DOHH2 (cell line): ENCODE measurements around the gene NDUFA13.

Experiments
- EZH2phosphoT487 ChIP-seq: fragments of 200-600 bp; sonication (generic); IDR thresholded peaks from 2 replicates; pipeline ENCODE4 v1.6.1; 2017; ENCODE audit warnings: borderline replicate concordance, mild to moderate bottlenecking, antibody characterized with exemption, low read length, moderate library complexity, mixed read lengths
- TF ChIP-seq, protein P1 (sequence below): fragments of 200-600 bp; sonication (generic); IDR thresholded peaks from one replicate; pipeline ENCODE4 v1.5.1; 2014; ENCODE audit warnings: antibody characterized with exemption, mild to moderate bottlenecking, low read depth, low read length; ENCODE audit not compliant: poor library complexity, severe bottlenecking

DNA sequence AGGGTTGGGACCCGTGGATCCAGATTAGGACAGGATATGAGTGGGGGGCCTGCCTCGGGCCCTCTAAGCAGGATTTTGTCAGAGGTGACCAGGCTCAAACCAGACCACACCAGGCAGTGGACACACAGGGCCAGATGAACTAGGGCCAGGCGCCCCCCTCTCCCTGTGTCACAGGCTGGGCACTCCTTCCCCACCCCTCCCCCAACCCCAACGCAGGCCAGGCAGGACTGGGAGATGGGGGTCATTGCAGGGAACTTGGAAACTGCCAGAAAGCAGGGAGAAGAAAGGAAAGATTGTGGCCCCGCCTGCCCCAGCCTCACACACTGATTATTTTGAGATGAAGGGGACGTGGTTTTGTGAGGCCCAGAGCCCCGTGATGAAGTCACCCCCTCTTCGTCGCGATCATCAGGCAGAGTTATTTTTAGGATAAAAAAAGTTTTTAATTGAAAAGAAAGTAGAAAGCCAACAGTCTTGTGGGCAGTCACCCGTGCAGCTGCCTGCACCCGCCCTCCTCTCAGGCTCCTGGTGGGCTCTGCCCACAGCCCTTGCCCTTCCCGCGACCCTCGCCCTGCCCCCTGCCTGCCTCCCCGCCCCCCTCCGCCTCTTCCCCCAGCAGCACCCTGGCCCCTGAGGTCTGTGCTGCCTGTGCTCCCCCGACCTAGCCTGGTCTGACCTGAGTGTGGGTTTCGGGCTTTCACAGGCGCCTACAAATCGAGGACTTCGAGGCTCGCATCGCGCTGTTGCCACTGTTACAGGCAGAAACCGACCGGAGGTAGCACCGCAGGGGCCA lies 10.8 kb downstream of the NDUFA13 start:
- TF ChIP-seq, protein P1, sequence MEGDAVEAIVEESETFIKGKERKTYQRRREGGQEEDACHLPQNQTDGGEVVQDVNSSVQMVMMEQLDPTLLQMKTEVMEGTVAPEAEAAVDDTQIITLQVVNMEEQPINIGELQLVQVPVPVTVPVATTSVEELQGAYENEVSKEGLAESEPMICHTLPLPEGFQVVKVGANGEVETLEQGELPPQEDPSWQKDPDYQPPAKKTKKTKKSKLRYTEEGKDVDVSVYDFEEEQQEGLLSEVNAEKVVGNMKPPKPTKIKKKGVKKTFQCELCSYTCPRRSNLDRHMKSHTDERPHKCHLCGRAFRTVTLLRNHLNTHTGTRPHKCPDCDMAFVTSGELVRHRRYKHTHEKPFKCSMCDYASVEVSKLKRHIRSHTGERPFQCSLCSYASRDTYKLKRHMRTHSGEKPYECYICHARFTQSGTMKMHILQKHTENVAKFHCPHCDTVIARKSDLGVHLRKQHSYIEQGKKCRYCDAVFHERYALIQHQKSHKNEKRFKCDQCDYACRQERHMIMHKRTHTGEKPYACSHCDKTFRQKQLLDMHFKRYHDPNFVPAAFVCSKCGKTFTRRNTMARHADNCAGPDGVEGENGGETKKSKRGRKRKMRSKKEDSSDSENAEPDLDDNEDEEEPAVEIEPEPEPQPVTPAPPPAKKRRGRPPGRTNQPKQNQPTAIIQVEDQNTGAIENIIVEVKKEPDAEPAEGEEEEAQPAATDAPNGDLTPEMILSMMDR, result no peak
- TF ChIP-seq EZH2phosphoT487, result no peak
